ENCODE measurements around the gene VGLL4.
"Not testable (repeated sequence)": the region's sequence is repeated elsewhere in the genome, so short reads cannot be mapped to it uniquely, and the experiment has no call there.

VGLL4 gene, protein sequence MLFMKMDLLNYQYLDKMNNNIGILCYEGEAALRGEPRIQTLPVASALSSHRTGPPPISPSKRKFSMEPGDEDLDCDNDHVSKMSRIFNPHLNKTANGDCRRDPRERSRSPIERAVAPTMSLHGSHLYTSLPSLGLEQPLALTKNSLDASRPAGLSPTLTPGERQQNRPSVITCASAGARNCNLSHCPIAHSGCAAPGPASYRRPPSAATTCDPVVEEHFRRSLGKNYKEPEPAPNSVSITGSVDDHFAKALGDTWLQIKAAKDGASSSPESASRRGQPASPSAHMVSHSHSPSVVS

DNA sequence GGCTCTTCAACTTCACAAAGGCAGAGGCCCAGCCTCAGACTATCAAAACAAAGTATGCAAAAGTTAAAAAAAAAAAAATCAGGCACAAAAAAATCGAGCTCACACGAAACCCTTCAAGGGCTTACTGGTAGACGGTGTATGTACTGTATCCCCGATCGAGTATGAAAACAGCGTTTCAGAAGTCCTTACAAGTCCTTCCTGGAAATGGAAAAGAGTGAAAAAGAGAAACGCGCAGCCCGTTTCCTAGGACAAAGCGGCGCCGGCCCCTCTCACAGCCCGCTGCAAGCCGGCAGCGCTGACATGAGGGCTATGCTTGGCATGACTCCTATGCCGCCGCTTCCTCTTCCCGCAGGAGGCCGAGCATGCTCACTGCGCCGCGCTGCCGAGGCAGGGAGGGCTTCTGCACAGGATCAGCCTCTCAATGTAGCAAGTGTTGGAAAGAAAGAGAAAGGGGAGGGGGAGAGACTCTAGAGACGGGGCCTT is at the start of gene VGLL4:
Gene VGLL4 (minus strand): TSS at position 311 of the 483 bp plus-strand sequence. CDS start 397 bp downstream, outside the sequence.
- DNase-seq = peak; percentile 60

DNA sequence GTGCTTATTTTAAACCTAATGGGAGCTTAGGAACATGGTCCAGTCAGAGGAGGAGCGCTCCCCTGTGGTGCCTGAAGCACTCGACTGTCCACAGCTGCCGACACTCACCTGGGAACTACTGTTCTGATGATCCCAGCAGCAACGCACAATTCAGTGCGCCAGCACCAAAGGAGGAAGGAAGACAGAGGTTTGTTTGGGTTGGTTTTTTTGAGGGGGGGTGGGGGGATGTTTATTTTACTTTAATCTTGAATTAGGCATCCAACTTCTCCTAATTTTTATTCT is 48.8 kb upstream of the VGLL4 start:
- DNase-seq = no peak

DNA sequence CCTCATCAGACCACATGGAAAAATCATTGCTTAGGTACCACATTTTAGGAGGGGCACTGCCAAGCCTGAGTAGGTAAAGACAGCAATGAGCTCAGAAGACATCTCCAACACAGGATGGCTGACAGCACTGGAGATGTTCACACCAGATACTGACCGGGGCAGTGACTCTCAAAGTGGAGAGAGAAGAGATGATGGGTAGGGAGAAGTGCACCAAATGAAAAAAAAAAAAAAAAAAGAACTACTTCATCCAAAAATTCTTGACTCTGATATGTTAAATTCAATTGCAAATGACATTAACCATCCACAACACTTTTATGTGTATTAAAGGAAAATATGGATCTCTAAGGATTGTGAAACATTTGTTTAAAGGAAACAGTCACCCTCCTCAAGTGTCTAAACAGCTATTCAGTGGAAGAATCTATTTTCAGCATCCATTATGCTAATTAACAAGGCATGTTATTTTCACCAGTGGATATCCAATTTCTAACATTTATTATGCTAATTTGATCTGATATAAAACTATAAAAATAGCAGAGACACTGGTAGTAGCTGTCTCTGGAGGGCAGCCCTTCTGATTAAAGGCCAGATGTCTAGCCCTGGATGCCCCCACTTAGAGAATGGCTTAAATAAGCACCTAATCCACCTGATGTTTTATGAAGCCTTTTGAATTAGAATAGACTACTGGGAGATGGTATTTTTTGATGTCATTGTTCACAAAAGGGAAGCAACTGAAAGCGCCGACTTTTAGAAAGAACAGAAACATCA is 48.2 kb upstream of the VGLL4 start:
- DNase-seq = no peak

DNA sequence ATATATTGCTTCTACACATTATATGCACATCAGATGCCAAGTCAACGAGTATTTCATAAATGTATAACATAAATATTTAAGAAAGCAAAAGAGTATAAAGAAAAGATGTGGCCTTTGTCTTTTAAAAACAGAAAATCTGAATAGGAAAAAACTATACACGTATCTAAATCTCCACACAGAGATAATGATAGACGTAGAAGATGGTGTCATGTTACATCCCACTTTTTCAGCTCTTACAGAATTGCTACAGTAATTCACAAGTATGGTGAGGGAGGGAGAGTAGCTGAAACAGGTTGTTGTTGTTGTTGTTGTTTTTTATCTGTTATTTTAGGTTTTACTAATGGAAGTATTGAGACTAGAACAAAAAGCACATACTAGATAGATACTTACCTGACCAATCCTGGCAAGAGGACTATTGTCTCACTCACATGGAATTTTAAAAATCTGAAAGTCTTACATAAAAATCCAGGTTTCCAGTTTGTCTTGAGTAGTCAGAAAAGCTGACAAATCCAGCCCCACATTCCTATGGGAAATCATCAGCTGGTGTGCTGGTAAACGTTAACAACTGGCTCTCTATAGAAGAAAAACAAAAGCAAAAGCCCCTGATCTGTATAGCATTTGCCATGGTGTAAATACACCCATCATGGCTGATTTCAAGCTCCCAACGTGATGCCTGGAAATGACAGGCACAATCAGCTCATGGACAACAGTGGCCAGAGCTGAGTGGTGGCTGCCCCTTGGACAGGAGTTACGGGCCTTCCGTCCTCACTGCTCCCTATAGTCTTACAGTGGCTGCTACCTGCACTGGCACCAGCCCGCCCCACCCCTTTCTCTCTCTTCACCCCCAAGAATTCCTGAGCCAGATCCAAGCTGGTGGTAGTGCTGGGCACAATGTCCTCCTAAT is 47.4 kb upstream of the VGLL4 start:
- no peak for DNase-seq

DNA sequence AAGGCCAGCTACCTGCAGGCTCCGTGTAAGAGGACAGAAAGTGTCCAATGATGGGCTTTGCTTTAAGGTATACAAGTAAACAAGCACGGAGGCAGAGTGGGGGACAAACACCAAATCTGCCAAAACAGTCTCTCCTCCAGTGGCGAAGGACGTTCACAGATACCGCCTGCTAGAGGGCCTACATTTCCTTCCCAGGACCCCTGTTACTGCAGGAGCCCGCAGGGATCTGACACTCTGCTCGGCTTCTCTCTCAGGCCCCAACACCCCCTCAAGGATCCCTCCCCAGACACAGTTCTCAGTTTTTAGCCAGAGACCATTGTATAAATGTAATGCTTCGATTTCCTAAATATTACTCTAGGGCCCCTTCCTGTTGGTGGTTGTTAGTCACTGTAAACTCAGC is 46.0 kb upstream of the VGLL4 start:
- no peak for DNase-seq

DNA sequence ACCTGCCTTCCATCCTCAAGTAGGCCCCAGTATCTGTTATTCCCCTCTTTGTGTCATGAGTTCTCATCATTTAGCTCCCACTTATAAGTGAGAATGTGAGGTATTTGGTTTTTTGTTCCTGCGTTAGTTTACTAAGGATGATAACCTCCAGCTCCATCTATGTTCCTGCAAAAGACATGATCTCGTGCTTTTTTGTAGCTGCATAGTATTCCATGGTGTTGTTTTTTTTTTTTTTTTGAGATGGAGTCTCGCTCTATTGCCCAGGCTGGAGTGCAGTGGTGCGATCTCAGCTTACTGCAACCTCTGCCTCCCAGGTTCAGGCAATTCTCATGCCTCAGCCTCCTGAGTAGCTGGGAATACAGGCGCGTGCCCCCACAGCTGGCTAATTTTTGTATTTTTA is 41.3 kb upstream of the VGLL4 start:
- not testable (repeated sequence) for DNase-seq

DNA sequence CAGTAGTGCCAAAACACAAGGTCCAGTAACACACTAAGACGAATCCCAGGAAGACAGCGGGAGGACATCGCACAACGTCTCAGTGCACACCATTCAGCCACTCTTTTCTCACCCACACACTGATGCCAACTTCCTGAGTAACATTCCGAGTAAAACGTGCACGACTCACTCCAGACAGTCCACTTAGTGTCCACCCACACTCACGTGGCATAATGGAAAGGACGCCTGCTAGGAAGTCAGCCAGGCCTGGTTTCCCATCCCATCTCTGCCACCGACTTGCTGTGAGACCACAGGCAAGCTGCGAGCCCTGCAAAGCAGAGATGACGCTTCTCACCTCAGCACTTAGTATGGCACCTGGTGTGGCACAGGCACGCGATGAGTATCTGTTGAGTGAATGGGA is 36.8 kb upstream of the VGLL4 start:
- DNase-seq = no peak

DNA sequence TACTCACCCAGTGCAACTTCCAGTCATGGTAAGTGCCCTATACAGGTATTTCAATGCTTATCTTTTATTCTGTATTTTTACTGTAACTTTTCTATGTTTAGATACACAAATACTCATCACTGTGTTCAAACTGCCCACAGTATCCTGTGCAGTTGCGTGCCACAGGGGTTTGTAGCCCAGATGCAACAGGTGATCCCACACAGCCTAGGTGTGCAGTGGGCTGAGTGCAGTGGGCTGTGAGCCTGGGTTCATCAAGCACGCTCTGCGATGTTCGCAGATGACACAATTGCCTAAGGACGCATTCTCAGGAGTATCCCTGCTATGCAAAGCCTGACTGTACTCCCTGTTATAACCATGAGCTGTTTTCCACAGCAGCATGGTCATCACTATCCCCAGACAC is 36.2 kb upstream of the VGLL4 start:
- no peak for DNase-seq

DNA sequence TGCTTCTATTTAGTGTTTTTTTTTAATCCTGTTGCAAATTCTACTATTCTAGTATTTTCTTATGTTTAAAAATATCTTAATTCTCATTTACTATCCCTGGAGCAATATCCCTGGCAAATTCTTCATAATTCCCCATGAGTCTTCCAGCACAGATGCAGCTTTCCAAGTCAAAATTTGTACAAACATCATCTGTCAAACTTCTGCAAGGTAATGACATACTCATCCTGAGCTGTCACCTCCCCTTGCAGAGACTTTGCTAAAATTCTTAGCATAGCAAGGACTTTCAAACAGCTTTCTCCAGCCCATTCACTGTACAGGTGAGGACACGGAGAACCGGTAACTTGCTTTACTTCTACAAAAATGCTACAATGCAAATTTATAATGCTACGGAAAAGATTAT is 28.6 kb upstream of the VGLL4 start:
- no peak for DNase-seq

DNA sequence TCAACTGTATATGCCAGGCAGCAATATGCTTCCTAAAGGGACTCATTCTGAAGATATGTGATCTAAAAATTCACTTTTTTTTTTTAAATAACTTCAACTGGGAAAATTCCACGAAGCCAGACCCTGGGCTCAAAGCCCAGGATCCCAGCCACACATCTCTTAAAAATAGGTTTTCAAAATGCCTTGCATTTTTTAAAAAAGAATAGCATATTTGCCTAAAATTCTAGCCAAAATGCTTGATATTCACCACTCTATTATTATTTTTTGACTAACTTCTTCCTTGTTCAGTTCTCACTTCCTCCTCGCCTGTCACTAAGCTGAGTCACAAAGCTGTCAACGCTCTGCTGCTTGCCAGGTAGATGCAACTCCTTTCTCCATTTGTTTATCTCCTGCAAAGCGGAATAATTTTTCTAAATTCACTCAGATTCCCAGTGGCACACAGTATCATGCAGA is 28.0 kb upstream of the VGLL4 start:
- no peak for DNase-seq

DNA sequence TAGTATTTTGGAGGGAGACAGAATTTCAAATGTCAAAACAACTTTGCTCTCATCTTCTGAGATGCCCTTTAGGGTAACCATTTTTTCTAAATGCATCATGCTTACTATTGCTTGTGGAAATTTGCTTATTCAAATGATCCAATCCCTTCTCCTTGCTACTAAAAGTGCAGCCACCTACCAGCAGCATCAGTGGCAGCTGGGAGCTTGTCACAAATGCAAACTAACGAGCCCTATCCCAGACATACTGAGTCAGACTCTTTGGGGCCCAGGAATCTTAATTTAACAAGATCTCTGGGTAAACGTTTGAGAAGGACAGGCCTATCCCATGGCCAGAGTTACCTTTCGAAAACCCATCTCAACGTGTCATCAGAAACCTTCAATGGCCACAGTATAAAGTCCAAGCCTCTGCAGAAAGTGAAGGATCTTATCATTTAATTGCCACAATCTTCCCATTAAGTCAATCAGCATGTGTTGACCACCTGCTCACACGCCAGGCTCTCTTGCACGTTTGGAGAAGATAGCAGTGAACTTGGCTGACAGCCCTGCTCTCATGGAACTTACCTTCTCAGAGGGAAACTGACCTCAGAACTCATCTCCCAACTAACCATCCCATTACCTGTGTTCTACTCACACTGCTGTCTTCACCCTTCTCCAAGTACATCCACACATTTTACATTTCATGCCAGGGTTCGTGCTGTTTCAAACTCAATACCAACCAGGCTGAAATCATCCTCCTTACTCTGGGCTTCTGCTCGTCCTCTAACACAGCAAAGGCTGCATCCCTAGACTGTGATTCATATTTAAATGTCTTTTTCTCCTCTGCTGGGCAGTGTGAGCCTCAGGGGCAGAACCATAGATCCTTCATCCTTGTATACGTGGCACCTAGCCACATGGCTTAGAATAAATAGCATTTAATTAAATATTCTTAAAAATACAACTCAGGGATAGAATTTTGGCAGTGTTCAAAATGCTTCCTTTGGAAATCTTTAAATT is 24.8 kb upstream of the VGLL4 start:
- no peak for DNase-seq

DNA sequence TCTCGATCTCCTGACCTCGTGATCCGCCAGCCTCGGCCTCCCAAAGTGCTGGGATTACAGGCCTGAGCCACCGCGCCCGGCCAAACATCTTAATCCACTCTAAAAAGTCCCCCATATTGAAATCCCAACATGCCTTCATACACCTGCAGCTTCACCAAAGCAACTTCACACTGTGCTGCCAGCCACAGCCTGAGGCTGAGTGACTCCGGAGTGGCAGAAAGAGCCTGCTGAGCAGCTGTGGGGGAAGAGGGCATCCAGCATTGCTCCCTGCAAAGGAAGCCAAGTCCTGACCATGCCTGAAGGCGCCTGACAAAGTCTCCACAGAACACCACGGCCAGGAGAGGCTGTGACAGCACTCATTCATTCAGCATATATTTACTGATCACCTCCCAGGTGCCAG is 21.6 kb upstream of the VGLL4 start:
- DNase-seq = no peak

DNA sequence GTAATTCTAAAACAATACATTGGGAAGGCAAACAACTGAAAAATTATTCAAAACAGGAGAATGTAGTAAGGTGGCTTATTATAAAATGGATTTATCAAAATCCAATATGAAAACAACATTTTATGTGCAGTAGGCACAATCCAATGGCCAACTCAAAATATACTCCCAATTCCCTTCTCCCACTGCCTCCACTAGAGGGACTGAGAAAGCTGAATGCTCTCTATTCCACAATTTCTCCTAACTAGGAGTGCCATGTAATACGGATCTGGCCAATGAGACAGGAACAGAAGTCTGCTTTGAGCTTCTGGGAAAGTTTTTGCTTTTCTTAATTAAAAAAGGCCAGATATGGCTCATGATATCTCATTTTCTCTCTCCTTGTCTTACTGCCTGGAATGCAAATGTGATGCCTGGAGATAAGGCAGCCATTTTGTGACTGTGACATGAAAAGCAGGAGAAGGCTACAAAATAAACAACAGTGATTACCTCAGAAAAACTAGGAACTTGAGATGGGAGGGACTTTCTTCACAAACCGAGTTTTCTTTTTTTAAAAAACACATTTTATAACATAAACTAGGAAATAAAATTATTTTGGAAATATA is 18.8 kb upstream of the VGLL4 start:
- DNase-seq = no peak

DNA sequence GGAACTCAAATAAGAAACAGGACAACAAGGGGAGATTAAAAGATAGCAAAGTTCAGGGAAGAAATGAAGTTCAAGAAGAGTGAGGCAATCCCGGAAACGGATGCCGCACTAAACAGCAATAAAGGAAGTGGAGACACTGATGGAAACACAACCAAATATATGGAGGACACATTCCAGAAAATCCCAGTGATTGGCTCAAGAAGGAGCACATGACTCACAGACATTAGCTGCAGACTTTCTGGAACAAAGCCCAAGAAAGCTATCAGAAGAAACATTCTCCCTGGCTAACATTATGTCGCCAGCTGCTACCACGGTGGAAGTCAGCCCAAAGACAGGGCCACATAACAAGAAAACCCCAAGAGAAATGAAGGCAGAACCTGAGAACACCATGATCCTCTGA is 18.1 kb upstream of the VGLL4 start:
- DNase-seq = no peak

DNA sequence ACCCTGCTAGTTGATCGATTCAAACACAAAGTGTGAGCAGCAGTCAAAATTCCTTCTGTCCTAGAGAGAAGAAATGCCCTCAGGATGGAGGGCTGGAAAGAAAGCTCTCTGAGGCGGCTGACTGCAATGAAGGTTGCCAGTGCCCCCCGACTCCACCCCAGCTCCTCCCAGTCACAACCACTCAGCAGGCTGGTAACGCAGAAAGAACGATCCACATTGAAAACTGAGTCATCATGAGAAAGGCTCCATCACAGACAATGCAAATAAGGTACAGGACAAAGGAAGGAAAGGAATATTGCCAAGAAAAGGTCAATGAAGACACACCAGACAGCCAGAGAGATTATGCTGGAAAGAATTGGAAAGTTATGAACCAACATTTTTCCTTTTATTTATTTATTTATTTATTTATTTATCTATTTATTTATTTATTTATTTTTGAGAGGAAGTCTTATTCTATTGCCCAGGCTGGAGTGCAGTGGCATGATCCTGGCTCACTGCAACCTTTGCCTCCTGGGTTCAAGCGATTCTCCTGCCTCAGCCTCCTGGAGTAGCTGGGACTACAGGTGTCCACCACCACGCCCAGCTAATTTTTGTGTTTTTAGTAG is 17.4 kb upstream of the VGLL4 start:
- DNase-seq = no peak

DNA sequence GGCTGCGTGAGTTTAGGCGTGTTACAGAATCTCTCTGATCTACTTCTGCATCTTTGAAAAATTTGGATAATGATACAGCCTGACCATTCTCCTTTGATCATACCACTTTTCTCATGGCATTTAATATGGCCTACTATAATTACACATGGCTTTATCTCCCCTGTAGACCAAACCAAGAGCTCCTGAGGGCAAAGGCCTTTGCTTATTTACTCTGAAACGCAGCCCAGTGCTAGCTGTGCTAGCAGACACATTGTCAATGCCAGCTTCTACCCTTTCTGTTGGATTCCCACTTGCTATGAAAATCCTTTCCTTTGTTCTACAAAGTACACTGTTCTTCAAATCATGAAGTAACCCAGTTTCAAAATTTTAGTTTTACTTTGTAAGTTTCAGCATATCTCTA is 16.5 kb upstream of the VGLL4 start:
- no peak for DNase-seq

DNA sequence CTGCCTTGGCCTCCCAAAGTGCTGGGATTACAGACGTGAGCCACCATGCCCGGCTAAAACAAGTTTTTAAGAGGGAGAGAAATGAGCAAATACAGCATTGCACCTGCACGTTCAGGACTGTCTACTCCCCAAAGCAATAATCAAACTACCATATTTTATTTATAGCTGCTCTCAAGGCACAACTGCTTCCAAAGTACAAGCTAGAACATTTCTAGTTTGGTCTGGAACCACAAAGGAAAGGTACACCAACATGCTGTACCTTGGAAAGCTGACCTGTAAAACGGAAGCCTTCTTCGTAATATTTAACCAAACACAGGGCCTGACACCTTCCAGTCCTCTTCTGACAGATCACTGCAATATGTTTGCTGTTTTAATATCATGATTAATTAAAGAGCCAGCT is 14.5 kb upstream of the VGLL4 start:
- no peak for DNase-seq

DNA sequence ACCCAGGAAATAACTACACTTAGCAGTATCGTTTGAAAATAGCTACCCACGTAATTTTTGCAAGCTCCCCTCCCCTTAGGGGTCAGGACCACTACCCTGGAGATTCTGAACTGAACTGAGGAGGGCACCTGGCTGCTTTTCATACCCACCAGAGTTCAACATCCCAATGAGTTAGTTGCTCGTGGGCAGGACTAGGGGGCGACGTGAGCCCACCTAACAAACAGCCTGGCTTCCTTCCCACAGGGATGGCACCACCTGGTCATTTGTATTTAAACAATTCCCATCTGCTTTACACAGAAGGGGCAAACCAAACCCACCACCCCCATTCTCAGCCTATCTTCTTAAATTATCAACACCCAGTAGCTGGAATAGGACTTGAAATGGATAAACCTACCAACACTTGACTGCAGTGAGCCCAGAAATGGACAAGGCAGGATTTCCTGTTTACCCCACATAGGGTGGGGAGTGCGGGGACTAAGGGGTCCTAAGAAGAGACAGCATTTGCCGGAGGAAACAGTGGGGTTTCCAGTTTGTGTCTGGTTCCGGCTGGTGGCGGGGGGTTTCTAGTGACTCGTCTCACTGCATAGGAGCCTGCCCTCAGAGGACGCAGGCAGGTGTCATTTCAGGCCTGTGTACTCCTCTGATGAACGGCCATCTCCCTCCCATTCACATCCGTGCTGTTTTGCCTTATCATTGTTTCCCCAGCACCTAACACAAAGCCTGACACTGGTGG is 11.6 kb upstream of the VGLL4 start:
- no peak for DNase-seq

DNA sequence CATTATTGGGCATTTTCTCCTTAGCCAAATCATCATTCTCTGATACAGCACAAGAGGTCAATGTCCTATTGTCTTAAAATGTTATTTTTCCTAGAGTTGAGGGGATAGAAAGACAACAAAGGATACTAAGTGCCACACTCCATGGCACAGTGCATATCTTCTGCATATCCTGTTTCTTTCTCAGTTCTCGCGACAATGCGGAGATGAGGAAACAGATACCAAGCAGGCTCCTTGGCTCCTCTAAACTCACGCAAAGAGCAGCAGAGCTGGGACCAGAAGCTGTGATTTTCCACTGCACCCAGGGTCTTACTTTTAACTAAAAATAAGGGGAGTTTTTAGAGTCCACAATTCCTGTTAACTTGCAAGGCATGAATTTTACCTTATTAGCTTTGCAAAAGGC is 10.5 kb upstream of the VGLL4 start:
- no peak for DNase-seq

DNA sequence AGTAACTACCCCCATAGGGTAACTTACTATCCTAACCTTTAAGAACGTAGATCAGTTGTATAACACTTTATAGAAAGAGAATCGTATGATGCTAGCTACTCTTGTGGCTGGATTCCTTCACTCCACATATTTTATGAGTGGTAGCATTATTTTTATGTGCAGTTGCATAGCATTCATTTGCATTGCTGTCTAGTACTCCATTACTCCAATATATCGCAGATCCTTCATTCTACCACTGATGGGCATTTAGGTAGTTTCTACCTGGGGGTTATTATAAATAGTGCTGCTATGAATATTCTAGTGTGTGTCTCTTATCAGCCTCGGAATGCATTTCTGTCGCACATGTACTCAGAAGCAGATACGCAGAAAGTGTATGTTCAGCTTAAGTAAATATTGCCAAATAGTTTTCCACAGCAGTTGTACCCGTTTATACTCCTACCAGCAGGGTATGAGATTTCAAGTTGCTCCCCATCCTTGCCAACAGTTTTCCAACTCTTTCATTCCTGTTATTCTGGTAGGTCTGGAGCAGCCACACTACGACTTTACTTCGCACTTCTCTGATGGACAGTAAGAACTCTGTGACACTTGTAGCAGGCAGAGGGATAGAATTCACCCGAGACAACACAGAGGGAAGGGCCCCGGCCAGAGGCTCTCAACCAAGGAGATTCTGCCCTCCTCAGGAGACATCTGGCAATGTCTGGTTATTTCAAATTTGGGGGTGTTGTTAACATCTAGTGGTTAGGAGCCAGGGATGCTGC is 9.8 kb upstream of the VGLL4 start:
- DNase-seq = no peak
